WTC11 (cell line): ENCODE results near the gene CCDC34. TPM values are rescaled to one million over a fixed set of nuclear protein-coding genes. Genes with fewer than 3 reads are reported as not detected.

Experiments used
- ATAC-seq: fragments of 200-7000 bp; cut with Tn5 transposase; 2 replicates; pipeline ENCODE4 v1.10.0; 2021; ENCODE audit warnings: mild to moderate bottlenecking, moderate library complexity
- CTCF ChIA-PET: fragments of 300-600 bp; sonication (Branson Sonifier 250); formaldehyde crosslinking; loops from one replicate; lab custom pipeline; 2021; ENCODE audit warnings: antibody characterized with exemption; lab: Charles Lee
- POLR2A ChIA-PET: fragments of 350-600 bp; sonication (Branson Sonifier 250); formaldehyde crosslinking; loops from one replicate; lab custom pipeline; 2021; ENCODE audit warnings: antibody characterized with exemption; lab: Charles Lee
- DNase-seq: peaks from one replicate; pipeline ENCODE4 v3.0.0; 2021; ENCODE audit warnings: low spot score
- H3K27ac Mint-ChIP-seq: 2 replicates; pipeline ENCODE4 v1.8.0; 2021; ENCODE audit warnings: mixed read lengths
- H3K27me3 Mint-ChIP-seq: 2 replicates; pipeline ENCODE4 v1.8.0; 2021; ENCODE audit warnings: low read depth, mild to moderate bottlenecking, moderate library complexity, mixed read lengths
- H3K36me3 Mint-ChIP-seq: 2 replicates; pipeline ENCODE4 v1.8.0; 2021; ENCODE audit warnings: mixed read lengths
- H3K4me1 Mint-ChIP-seq: 2 replicates; pipeline ENCODE4 v1.8.0; 2022; ENCODE audit warnings: mixed read lengths
- H3K4me3 Mint-ChIP-seq: 2 replicates; pipeline ENCODE4 v1.8.0; 2021; ENCODE audit warnings: mild to moderate bottlenecking, moderate library complexity, mixed read lengths
- H3K9me3 Mint-ChIP-seq: 2 replicates; pipeline ENCODE4 v1.8.0; 2021; ENCODE audit warnings: mixed read lengths
- CBFB ChIP-seq: sonication (generic); formaldehyde crosslinking; IDR thresholded peaks from 2 replicates; pipeline ENCODE4 v1.8.1; 2022; ENCODE audit warnings: mild to moderate bottlenecking, low read depth, missing genetic modification reagents
- IRF1 ChIP-seq: sonication (generic); formaldehyde crosslinking; IDR thresholded peaks from 2 replicates; pipeline ENCODE4 v1.8.0; 2023; ENCODE audit warnings: missing genetic modification reagents
- JUN ChIP-seq: sonication (generic); formaldehyde crosslinking; IDR thresholded peaks from 2 replicates; pipeline ENCODE4 v1.8.0; 2023; ENCODE audit warnings: mild to moderate bottlenecking, missing genetic modification reagents
- KAT7 ChIP-seq: sonication (generic); formaldehyde crosslinking; IDR thresholded peaks from 2 replicates; pipeline ENCODE4 v1.8.1; 2023; ENCODE audit warnings: missing genetic modification reagents, mild to moderate bottlenecking, borderline replicate concordance
- NFATC4 ChIP-seq: fragments of 250-450 bp; sonication (Bioruptor Pico); IDR thresholded peaks from 2 replicates; pipeline ENCODE4 v1.9.0; 2021; ENCODE audit warnings: mild to moderate bottlenecking
- NR1H2 ChIP-seq: sonication (generic); formaldehyde crosslinking; IDR thresholded peaks from 2 replicates; pipeline ENCODE4 v1.9.0; 2021; ENCODE audit warnings: mild to moderate bottlenecking, moderate library complexity, missing genetic modification reagents
- NR2C2 ChIP-seq: sonication (generic); formaldehyde crosslinking; IDR thresholded peaks from 2 replicates; pipeline ENCODE4 v1.8.0; 2022; ENCODE audit warnings: mild to moderate bottlenecking, missing genetic modification reagents
- PRDM15 ChIP-seq: sonication (generic); formaldehyde crosslinking; IDR thresholded peaks from 2 replicates; pipeline ENCODE4 v1.8.0; 2022; ENCODE audit warnings: missing genetic modification reagents
- PRRX2 ChIP-seq: fragments of 250-450 bp; sonication (Bioruptor Pico); IDR thresholded peaks from 2 replicates; pipeline ENCODE4 v1.8.0; 2021; ENCODE audit warnings: mild to moderate bottlenecking
- SMAD4 ChIP-seq: sonication (generic); formaldehyde crosslinking; IDR thresholded peaks from 2 replicates; pipeline ENCODE4 v1.8.0; 2022; ENCODE audit warnings: mild to moderate bottlenecking, missing genetic modification reagents
- TEAD1 ChIP-seq: sonication (generic); formaldehyde crosslinking; IDR thresholded peaks from 2 replicates; pipeline ENCODE4 v1.8.0; 2022; ENCODE audit warnings: mild to moderate bottlenecking, missing genetic modification reagents
- TP53 ChIP-seq: sonication (generic); formaldehyde crosslinking; IDR thresholded peaks from 2 replicates; pipeline ENCODE4 v1.8.1; 2023; ENCODE audit warnings: mild to moderate bottlenecking, missing genetic modification reagents
- ZNF219 ChIP-seq: sonication (generic); formaldehyde crosslinking; IDR thresholded peaks from 2 replicates; pipeline ENCODE4 v1.8.0; 2023; ENCODE audit warnings: missing genetic modification reagents, mild to moderate bottlenecking, borderline replicate concordance
- ZNF281 ChIP-seq: sonication (generic); formaldehyde crosslinking; IDR thresholded peaks from 2 replicates; pipeline ENCODE4 v1.8.0; 2023; ENCODE audit warnings: mild to moderate bottlenecking, missing genetic modification reagents
- ZNF317 ChIP-seq: sonication (generic); formaldehyde crosslinking; IDR thresholded peaks from 2 replicates; pipeline ENCODE4 v1.8.1; 2023; ENCODE audit warnings: low read depth, mild to moderate bottlenecking, moderate library complexity, missing genetic modification reagents, borderline replicate concordance
- ZNF423 ChIP-seq: fragments of 250-450 bp; sonication (Bioruptor Pico); IDR thresholded peaks from 2 replicates; pipeline ENCODE4 v2.1.2; 2022; ENCODE audit warnings: mild to moderate bottlenecking, moderate library complexity
- total RNA-seq: library from RNA; stranded (reverse); gene quantifications from 3 replicates; pipeline ENCODE4 v1.2.3, GENCODE V29; 2021

CCDC34 gene
- total RNA-seq, 1 experiment from 2014 or later: 23.7 TPM

GRCh38 chr11:27293515-27294417 lies 69.2 kb downstream of the CCDC34 start:
- H3K27ac Mint-ChIP-seq: no peak overlapping the region
- no peak for TF ChIP-seq TEAD1
- no peak for DNase-seq
- H3K4me1 Mint-ChIP-seq: peaks cover 15% of the 10 kb centered on the region
- ATAC-seq: no peak
- peaks cover 31% of the 10 kb centered on the region for H3K36me3 Mint-ChIP-seq
- H3K27me3 Mint-ChIP-seq: peaks cover 6% of the 10 kb centered on the region; the same call in 1 of the 2 replicates
- CTCF ChIA-PET: interaction anchor here (0.6 to 1.6 kb wide), 5 partner anchors 10 to 192 kb away, joined by 3 to 5 read pairs (median 4); no protein-coding TSS in a partner anchor
- POLR2A ChIA-PET: no interaction called here
- no peak overlapping the region for H3K4me3 Mint-ChIP-seq
- peaks cover 35% of the 10 kb centered on the region for H3K9me3 Mint-ChIP-seq

GRCh38 chr11:27292637-27293010 lies 70.4 kb downstream of the CCDC34 start:
- no peak overlapping the region for H3K27ac Mint-ChIP-seq

More at GRCh38 chr11:27292637-27293010, 70.4 kb downstream of the CCDC34 start:
- Mint-ChIP-seq H3K4me3 (no peak overlapping the region), H3K27me3 (peaks cover 6% of the 10 kb centered on the region; the same call in 1 of the 2 replicates), H3K4me1 (peaks cover 15% of the 10 kb centered on the region), H3K9me3 (peaks cover 35% of the 10 kb centered on the region), H3K36me3 (peaks cover 31% of the 10 kb centered on the region)
- TF ChIP-seq ZNF317 (no peak), ZNF281 (CRISPR knock-in tag) (no peak), JUN (CRISPR knock-in tag) (no peak), PRDM15 (no peak), IRF1 (CRISPR knock-in tag) (no peak), ZNF423 (no peak), TP53 (no peak), KAT7 (CRISPR knock-in tag) (no peak), PRRX2 (CRISPR knock-in tag) (no peak), SMAD4 (CRISPR knock-in tag) (no peak), NR2C2 (no peak), NFATC4 (CRISPR knock-in tag) (no peak), NR1H2 (no peak), ZNF219 (CRISPR knock-in tag) (no peak), CBFB (no peak)
- ChIA-PET CTCF (no interaction called here), POLR2A (no interaction called here)
- ATAC-seq: no peak
- no peak for DNase-seq
